Breast epithelium (tissue), 4 donors: ENCODE results near the gene ACACB. TPM values are rescaled to one million over a fixed set of nuclear protein-coding genes. Genes with fewer than 3 reads are reported as not detected.

Source experiments
- DNase-seq, 2 donors: peaks; one replicate each; pipeline ENCODE4 v3.0.0-alpha.2; 2019; ENCODE audit warnings: low spot score in 2 of 2
- H3K27ac ChIP-seq, 2 donors: fragments of 200-600 bp; sonication (generic) in 1 of 2; one replicate each; pipeline ENCODE4 v1.5.1; 2016 to 2019; ENCODE audit warnings: mild to moderate bottlenecking in 1 of 2
- H3K27me3 ChIP-seq, 2 donors: fragments of 200-600 bp; sonication (generic) in 1 of 2; one replicate each; pipeline versions ENCODE4 v1.5.1 to v1.6.0; 2017 to 2019; ENCODE audit warnings: control low read depth in 1 of 2, mild to moderate bottlenecking in 1 of 2
- H3K36me3 ChIP-seq: fragments of 200-600 bp; one replicate; pipeline ENCODE4 v1.5.1; 2019
- H3K4me1 ChIP-seq, 2 donors: fragments of 200-600 bp; sonication (generic); one replicate each; pipeline ENCODE4 v1.5.1; 2016 to 2019; ENCODE audit warnings: control low read depth in 1 of 2
- H3K4me3 ChIP-seq, 3 donors: fragments of 200-600 bp; sonication (generic); 1 replicate in 2 of 3; 2 replicates in 1 of 3; pipeline ENCODE4 v1.5.1; 2016 to 2019; ENCODE audit warnings: mild to moderate bottlenecking in 3 of 3, moderate library complexity in 2 of 3
- H3K9me3 ChIP-seq, 2 donors: fragments of 200-600 bp; sonication (generic) in 1 of 2; one replicate each; pipeline ENCODE4 v1.5.1; 2016 to 2019; ENCODE audit warnings: control low read depth in 1 of 2
- POLR2A ChIP-seq: fragments of 450-650 bp; IDR thresholded peaks from one replicate; pipeline ENCODE4 v1.6.1; 2016; ENCODE audit warnings: antibody characterized with exemption, mild to moderate bottlenecking, moderate library complexity
- POLR2AphosphoS5 ChIP-seq, 3 donors: sonication (generic); formaldehyde crosslinking; IDR thresholded peaks; one replicate each; pipeline ENCODE4 v1.6.1; 2017; ENCODE audit warnings: antibody characterized with exemption in 3 of 3
- intact Hi-C: fragments of 100-400 bp; cut with DNase I; formaldehyde crosslinking; loops from one replicate; pipeline ENCODE4 v1.15.1; 2023; ENCODE audit warnings: low total_unique reads
- total RNA-seq, 3 donors: library from RNA; depleted of rRNA; stranded (reverse); fragments of >200 nt; gene quantifications; one replicate each; pipeline ENCODE4 v1.1.0, GENCODE V29; 2016
- TF ChIP-seq, protein P1 (sequence below), 3 donors: fragments of 450-650 bp; IDR thresholded peaks; one replicate each; pipeline ENCODE4 v1.5.1; 2016 to 2017; ENCODE audit warnings: antibody characterized with exemption in 3 of 3, mild to moderate bottlenecking in 3 of 3, moderate library complexity in 3 of 3

The ACACB gene
- total RNA-seq, 3 donors from 2014 or later = 223 to 957 (median 301) TPM

DNA sequence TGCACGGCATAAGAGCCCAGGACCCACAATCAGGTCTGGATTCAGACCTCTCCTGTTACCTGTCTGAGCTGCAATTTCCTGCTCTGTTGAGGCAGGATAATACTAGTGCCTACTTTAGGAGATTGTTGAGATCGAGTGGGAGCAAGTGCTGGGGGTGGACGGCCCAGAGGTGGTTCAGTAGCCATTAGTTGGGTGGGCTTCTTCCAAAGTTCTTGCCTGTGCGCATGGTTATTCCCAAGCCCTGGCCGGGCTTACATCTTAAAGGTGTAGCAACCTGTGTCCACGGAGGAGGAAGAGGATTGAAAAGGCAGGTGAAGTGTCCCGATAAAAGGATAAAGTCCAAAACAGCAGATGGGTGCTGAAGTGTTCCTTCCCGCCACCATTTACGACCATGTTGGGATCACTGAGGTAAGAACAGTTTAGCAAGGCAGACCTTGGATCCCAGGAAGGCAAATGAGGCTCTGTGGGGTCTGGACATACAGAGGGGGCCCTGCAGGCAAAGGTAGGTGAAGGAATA is 33.8 kb downstream of the ACACB start:
- H3K27ac ChIP-seq = peak overlapping the region in 1 of 2 donors; percentile 83

DNA sequence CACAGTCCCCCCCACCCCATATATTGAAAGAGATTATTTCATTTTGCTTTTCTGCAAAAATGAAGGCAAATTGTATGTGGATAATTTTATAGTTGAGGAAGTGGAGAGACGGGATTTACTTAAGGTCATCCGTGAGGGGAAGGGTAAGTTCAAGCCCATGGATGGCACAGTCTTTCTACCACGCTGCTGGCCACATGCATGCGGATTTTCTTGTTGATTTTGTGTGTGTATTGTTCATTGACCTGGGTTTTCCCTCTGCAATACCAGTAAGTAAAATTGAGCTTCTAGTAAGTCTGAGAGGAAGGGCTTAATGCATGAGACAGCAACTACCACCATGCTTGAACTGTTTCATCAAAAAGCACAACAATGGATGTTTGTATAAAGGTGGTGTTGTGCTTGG is 35.1 kb downstream of the ACACB start:
- H3K27ac ChIP-seq = no peak overlapping the region
- TF ChIP-seq, protein P1, sequence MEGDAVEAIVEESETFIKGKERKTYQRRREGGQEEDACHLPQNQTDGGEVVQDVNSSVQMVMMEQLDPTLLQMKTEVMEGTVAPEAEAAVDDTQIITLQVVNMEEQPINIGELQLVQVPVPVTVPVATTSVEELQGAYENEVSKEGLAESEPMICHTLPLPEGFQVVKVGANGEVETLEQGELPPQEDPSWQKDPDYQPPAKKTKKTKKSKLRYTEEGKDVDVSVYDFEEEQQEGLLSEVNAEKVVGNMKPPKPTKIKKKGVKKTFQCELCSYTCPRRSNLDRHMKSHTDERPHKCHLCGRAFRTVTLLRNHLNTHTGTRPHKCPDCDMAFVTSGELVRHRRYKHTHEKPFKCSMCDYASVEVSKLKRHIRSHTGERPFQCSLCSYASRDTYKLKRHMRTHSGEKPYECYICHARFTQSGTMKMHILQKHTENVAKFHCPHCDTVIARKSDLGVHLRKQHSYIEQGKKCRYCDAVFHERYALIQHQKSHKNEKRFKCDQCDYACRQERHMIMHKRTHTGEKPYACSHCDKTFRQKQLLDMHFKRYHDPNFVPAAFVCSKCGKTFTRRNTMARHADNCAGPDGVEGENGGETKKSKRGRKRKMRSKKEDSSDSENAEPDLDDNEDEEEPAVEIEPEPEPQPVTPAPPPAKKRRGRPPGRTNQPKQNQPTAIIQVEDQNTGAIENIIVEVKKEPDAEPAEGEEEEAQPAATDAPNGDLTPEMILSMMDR (IDR thresholded peaks at IDR 0.05) = no peak
- TF ChIP-seq POLR2A = no peak
- no peak for TF ChIP-seq POLR2AphosphoS5 (IDR thresholded peaks at IDR 0.05)
- H3K36me3 ChIP-seq = no peaks in the 10 kb centered on the region
- intact Hi-C loops = no loop called here
- H3K9me3 ChIP-seq = no peaks in the 10 kb centered on the region
- no peak overlapping the region for H3K4me3 ChIP-seq
- DNase-seq = no peak
- peaks cover 0 to 6% of the 10 kb centered on the region in 2 donors for H3K4me1 ChIP-seq
- H3K27me3 ChIP-seq = no peaks in the 10 kb centered on the region

More for the DNA sequence above, 33.8 kb downstream of the ACACB start:
- Histone ChIP-seq H3K4me1 (peaks cover 0 to 6% of the 10 kb centered on the region in 2 donors), H3K36me3 (no peaks in the 10 kb centered on the region), H3K27me3 (no peaks in the 10 kb centered on the region), H3K9me3 (no peaks in the 10 kb centered on the region), H3K4me3 (no peak overlapping the region)
- TF ChIP-seq POLR2AphosphoS5 (IDR thresholded peaks at IDR 0.05) (no peak), POLR2A (no peak)
- TF ChIP-seq, protein P1 (IDR thresholded peaks at IDR 0.05) = no peak
- intact Hi-C loops = no loop called here
- DNase-seq = no peak

DNA sequence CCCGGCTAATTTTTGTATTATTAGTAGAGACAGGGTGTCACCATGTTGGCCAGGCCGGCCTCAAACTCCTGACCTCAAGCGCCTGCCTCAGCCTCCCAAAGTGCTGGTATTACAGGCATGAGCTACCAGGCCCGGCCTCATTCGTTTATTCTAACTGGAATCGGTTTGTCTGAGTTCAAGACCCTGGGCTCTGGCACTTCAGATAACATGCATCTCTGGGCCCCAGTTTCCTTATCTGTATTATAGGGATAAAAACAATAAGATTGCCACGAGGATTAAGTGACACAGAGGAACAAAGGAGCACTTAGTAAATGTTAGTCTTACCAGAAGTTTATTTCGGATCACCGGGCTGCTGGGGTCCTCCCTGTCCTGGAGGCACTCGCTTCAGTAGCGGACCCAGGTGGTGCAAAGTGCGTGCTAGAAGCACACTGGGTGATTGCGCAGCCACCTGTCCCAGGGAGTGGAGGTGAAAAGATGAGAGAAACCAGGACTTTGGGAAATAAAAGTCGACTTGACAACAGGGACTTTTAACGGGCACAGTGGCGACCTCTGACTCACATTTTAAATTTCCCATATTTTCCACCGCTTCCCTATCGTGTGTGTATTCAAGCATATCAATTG is 37.5 kb downstream of the ACACB start:
- no peaks in the 10 kb centered on the region for H3K9me3 ChIP-seq
- no peak for DNase-seq
- H3K27ac ChIP-seq = peak overlapping the region; percentile 68 to 76
- no peaks in the 10 kb centered on the region for H3K36me3 ChIP-seq
- peaks cover 0 to 6% of the 10 kb centered on the region in 2 donors for H3K4me1 ChIP-seq
- intact Hi-C loops = no loop called here
- peak overlapping the region; percentile 67 to 77 (median 70) for H3K4me3 ChIP-seq
- TF ChIP-seq POLR2AphosphoS5 (IDR thresholded peaks at IDR 0.05) (no peak), POLR2A (no peak)
- TF ChIP-seq, protein P1 (IDR thresholded peaks at IDR 0.05) = no peak
- no peaks in the 10 kb centered on the region for H3K27me3 ChIP-seq

DNA sequence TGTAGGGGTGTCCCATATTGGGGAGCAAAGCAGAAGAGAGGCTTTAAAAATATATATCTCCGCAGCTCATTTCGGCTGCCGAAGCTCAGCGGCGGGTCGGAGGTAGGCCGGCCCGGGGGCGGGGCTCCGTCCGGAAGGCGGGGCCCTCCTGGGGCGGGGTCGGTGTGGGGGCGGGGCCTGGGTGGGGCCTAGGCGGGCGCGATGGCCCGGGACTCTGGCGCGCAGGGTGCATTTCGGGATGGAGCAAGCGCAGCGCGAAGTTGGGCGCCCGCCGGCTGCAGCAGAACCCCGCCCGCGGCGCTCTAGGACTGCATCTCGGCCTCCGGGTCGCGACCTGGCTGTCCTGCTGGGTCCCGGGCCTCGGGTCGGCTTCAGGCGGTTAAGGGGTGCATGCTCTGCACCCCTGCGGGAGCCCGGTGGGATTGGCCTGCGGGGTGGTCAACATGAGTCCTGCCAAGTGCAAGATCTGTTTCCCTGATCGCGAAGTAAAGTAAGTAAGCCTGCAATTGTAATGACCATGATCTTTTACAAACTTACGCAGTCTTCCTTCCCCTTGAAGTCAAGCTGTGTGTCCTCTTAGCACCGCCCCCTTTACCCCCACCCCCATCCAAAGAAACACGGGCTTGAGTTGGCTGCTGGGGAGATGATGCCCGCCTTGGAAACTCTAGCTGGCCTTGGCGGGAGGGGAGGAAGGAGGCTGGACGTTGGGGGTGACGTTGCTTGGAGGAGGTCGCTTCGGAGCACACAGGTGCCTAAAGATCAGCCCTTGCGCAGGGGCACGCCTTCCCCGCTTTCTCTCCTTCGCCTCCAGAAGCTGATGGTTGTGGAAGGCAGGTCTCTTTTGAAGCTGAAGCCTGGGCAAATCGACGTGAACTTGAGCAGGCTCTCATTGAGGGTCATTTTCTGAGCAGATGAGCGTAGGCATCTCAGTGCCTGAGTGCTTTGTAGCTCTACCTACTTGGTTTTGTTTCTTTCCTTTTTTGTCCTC is 38.4 kb downstream of the ACACB start:
- intact Hi-C loops = no loop called here
- H3K27ac ChIP-seq = peak overlapping the region; percentile 68 to 76

More for the DNA sequence above, 38.4 kb downstream of the ACACB start:
- DNase-seq = peak; percentile 71 to 78
- H3K36me3 ChIP-seq = no peaks in the 10 kb centered on the region
- H3K4me3 ChIP-seq = peak overlapping the region; percentile 67 to 77 (median 70)
- TF ChIP-seq, protein P1 (IDR thresholded peaks at IDR 0.05) = peak in 1 of 3 donors; percentile 8
- TF ChIP-seq POLR2A (no peak), POLR2AphosphoS5 (IDR thresholded peaks at IDR 0.05) (peak in 2 of 3 donors; percentile 30 to 46)
- peaks cover 0 to 6% of the 10 kb centered on the region in 2 donors for H3K4me1 ChIP-seq
- no peaks in the 10 kb centered on the region for H3K27me3 ChIP-seq
- H3K9me3 ChIP-seq = no peaks in the 10 kb centered on the region
